Muscle of arm (tissue), 12 donors: ENCODE results near the gene MYB. TPM values are rescaled to one million over a fixed set of nuclear protein-coding genes. Genes with fewer than 3 reads are reported as not detected.
"Not testable (repeated sequence)": the region's sequence is repeated elsewhere in the genome, so short reads cannot be mapped to it uniquely, and the experiment has no call there.

Source experiments
- DNase-seq: peaks from one replicate; pipeline ENCODE4 v3.0.0-alpha.2; 2013
- polyA plus RNA-seq, 12 donors: library from polyadenylated mRNA; unstranded; fragments of 120-200 nt; gene quantifications; one replicate each; pipeline ENCODE4 v1.2.1, GENCODE V29; 2013; ENCODE audit not compliant: insufficient read length in 12 of 12

The MYB gene
- polyA plus RNA-seq, 12 donors = 0.71 to 9.3 (median 1.1) TPM; not detected in 2

DNA sequence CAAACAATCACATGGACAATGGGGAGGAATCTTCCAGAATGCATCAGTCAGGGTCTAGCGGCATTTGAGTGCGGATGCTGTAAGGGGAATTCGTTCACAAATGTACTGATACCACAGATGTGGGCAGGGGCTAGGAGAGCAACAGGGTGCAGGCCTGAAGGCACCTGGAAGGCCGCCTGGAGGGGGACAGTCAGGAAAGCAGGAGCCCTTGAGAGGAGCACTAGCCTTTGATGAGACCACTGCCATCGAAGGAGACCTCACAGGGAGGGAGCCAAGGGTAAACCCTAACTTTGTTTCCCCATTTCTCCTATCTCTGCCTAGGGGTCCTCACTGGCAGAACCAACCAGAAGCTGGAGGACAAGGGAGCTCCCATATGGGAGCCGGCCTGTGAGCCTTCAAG is 38.2 kb downstream of the MYB start:
- DNase-seq = no peak

DNA sequence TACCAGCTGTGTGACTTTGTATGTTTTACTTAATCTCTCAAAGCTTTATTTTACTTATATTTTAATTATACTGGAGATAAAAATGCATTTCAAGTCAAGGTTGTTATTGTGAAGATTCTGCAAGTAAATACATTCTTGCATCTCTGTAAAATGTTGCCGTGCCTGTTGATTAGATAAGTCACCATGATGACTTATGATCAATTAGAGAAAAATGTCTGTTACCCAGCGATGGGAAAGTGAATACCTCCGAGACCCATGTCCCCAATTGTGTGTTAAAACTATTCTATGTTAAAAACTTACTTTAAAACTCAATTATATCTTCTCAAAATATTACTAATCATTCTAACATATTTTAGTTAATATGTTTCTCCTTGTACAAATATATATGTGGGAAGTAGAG is 39.9 kb downstream of the MYB start:
- no peak for DNase-seq

DNA sequence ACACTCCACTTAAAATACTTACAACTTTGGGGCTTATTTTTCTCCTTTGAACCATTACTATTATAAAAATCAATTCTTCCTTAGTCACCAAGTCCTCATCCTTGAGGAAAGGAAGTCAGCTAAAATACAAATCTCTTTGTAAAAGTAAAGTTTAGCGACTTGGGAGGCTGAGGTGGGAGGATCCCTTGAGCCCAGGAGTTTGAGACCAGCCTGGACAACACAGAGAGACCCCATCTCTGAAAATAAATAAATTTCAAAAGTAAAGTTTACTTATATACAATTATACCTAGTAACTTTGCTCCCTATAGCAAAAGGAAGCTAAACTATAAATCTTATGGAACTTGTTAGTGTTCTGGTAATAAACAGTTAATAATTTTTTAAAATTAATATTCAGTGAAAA is 40.4 kb downstream of the MYB start:
- DNase-seq = no peak

DNA sequence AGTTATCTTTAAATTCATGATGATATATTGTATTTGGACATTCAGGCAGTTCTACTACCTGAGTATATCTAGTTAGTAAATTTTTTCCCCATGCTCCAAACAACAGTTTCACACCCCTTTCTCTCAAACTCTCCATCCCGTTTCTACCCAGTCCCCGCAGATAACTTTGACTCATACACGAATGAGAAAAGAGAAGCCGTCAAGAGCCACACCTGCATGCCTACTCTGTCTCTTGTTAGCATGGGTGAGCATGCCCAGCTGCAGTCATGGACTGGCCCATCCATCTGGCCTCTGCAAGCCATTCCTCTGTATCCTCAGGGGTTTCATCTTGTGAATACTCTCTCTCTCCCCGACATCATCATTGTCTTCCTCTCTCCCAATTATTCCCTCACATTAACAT is 41.5 kb downstream of the MYB start:
- no peak for DNase-seq

DNA sequence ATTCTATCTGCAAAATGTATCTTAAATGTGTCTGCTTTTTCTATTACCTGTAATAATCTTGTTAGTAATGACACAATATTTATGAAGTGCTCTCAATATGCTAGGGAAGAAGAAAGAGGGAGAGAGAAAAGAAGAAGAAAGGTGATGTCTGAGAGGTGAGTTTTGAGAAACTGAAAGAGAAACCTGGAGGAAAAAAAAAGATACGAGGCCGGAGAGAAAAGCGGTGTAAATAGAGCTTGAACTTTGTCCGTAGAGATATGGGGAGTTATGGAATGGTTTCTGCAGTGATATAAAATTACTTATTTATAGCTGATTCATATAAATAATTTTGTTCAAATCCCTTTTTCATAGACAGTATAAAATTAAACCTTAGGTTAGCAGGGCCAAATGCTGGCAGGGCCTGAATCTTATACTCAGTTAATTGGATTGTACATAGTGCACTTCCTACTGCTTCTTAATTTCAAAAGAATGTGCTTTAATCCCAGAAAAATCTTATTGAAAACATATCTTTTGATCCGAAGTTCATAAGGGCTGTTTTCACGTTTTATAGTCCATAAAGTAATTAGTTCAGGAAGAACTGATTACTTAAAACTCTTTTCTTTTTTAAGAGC is 43.0 kb downstream of the MYB start:
- DNase-seq = no peak

DNA sequence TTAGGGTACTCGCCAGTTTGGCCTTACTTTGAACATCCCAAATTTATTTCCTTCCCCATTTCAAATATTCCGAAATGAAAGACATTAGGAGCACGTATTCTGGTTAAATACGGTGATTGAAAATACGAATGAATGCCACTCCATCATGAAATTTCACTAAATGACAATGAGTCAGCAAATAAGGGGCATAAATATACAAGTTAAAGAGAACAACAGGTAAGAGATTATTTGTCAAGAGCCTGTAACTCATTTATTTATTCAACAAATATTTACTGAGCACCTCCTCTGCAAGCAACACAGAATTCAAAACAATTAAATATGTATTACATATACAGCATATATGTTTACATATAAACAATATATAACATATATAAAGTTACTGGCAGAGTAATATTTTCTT is 44.8 kb downstream of the MYB start:
- DNase-seq = no peak

DNA sequence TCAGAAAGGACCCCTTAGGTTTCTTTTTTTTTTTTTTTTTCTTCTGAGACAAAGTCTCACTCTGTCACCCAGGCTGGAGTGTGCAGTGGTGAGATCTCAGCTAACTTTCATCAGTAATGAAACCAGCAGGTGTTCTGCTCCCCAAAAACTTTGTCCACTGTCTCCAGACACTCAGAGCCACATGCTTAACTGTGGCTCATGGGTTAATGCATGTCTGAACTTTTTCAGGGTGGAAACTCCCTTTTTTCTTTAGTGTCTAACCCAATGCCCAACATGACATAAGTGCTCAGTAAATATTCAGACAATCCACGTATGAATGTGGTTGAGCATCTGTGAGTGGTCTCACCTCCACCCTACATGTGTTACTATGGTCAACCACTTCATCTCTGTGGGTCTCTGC is 45.4 kb downstream of the MYB start:
- DNase-seq = no peak

DNA sequence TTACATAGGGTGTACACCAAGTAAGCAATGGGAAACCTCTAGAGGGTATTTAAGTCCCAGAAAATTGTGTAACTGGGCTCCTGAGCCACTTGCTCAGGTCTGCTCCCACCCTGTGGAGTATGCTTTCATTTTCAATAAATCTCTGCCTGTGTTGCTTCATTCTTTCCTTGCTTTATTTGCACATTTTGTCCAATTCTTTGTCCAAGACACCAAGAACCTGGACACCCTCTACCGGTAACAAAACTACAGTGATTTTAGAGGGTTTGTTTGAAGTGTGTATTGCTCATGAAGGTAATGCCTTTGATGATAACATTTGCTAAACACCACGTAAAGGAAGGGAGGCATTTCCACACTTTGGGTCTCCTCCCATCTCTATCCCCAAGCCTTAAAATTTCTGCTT is 46.2 kb downstream of the MYB start:
- DNase-seq = no peak

DNA sequence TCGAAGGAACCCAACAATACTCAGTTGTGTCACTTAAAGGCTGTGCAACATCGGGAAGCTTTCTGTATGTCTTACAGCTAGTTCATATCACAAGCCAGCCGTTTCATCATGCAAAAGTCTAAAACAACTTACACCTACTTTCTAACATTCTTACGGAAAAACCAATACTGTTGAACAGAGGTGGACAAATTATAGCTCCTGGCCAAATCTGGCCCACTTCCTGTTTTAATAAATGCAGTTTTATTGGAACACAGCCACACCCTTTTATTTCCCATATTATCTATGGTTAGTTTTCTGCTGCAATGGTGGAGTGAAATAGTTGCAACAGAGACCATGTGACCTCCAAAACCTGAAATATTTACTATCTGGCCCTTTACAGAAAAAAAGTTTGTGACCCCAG is 46.6 kb downstream of the MYB start:
- no peak for DNase-seq

DNA sequence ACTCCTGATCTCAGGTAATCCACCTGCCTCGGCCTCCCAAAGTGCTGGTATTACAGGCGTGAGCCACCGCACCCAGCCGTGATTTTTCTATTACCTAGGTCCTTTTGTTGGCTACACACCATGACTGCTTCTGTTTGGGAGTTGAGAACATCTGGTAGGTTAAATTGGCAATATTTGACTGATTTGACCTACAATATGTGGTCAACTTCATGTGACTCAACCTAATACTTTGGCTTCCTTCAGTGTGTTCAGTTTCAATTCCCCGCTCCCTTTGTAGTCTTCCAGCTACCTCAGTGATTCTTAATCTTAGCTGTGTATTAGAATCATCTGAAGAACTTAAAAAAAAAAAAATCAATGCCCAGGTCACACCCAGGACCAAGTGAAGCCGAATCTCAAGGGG is 47.4 kb downstream of the MYB start:
- DNase-seq = no peak

DNA sequence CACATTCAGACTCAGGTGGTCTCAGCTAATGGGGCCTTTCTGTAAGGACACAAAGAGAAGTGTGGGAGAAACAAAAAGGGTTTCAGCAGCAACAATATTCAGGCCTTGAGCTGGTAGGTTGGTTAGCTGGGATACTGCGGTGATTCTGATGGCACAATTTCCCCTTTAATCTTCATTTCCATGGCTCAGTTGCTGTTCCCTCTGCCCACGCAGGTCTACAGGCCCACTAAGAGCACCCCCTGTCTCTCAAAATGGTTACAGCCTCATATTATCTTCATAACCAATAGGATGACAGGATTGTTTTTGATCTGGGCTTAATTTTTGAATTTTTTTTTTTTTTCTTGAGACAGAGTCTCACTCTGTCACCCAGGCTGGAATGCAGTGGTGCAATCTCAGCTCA is 48.9 kb downstream of the MYB start:
- DNase-seq = no peak

DNA sequence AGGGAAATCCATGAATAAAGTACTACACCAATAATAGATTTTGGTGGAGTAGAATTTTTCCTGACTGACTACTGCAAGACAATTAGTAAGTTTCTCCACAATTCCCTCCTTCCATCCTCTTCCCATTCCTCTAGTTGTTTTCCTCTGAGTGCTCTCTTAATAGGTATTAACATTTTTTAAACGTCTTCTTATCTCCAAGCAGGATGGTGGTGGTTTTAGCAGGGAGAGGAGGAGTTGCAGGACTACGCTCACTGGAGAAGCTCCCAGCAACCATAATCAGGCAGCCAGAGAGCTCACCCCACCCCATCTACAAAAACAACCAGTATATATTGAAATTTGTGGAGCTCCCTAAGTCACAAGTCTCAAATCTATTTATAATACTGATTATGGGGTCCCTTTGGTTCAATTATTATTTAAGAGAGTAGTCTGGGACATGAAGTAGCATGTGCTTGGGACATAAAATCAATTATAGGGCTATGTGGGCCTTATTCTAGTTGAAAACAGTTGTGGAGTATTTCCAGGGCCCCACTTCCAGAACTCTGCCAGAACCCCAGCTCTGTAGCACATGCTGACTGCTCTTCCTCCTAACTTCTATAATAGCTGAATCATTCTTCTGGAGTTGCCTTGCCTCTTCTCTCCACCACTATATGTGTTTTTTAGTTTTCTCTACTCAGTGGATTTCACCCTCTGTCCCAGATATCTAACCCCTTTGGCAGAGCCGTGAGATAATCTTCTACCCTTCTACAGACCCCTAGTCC is 49.8 kb downstream of the MYB start:
- no peak for DNase-seq

DNA sequence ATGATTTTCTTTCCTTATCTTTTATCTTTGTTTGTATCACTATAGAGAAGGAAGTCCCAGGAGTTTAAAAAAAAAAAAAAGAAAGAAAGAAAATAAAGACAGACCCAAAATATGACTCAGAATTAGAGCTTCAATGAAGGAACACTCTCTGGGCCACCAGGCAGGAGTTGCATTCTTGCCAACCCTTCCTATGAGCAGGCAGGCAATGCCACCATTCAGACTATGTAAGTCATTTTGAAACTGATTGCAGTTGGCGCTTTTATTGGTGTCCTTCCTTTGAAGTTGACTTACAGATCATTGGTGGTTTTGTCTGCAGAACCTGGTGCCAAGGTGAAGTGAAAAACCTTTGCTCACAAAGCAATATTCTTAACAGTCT is 50.3 kb downstream of the MYB start:
- no peak for DNase-seq

DNA sequence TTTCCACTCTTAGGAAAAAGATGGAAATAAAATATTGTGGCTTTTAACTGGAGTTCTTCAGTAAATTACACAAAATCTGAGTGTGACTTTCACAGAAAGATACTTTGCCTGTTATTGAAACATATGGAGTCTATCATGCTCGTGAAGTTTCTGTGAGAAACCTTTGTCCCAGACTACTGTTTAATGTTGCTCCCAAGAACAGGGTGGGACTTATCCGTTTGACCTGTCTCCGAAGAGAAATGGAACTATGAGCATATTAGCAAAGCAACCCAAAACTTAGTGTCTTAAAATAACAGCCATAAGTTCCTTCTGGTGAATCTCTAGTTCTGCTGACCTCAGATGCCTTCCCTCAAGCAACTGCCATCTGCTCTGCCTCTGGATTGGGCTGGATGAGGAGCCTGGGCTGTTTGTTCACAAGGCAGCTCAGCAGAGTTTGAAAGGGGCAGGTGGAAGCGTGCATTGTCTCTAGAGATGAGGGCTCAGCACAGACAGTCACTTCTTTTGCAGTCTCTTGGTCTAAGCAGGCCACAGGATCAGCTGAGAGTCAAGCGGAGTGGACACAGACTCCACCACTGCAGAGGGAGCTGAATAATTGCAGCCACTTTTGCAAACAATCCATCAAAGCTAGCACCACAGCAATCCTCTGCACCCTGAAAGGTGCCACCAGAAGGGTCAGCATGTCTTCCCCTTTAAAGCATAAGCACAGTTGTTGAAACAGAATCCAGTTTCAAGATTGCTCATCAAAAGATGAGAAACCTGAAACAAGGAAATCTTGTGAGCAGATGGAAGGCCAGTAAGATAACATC is 52.8 kb downstream of the MYB start:
- DNase-seq = no peak

DNA sequence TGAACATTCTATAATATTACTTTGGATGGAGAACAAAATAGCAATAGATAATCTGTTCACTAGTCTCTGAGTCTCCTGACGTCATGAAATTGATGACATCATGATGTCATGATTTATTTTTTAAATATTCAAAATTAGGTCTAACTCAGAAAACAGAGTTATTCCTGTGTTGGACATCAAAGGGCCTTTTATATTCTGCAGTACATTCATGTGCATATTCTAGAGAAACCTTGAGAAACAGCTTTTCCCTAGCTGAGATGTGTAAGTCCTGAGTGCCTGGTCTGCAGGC is 53.3 kb downstream of the MYB start:
- no peak for DNase-seq

DNA sequence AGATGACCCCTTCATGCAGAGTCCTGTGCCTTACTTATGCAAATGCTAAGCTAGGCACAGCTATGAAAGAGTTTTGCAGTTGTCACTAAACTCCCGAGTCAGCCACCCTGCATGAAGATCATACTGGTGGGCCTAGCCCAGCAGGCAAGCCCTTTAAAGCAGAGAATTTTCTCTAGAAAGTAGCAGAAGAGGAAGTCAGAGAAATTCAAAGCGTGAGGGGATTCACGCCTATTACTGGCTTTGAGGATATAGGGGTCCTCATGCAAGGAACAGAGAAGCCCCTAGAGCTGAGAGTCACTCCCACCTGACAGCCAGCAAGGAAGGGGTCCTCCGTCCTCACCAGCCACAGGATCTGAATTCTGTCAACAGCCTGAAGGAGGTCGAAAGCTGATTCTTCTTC is 54.6 kb downstream of the MYB start:
- no peak for DNase-seq

DNA sequence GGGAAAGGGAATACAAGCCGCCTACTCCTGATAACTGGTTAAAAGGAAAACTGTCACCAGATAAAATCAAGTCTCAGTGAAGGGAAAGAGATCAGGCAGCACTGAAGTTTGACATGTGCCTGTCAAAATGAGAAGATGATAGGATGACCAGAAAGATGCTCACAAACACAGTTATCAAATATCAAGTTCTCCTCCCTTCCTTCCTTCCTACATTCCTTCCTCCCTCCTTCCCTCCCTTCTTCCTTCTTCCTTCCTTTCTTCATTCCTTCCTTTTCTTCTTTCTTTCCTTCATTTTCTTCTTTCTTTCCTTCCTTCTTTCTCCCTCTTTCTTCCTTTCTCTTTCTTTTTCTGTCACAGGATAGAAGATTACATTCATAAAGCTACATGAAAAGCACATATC is 55.2 kb downstream of the MYB start:
- no peak for DNase-seq

DNA sequence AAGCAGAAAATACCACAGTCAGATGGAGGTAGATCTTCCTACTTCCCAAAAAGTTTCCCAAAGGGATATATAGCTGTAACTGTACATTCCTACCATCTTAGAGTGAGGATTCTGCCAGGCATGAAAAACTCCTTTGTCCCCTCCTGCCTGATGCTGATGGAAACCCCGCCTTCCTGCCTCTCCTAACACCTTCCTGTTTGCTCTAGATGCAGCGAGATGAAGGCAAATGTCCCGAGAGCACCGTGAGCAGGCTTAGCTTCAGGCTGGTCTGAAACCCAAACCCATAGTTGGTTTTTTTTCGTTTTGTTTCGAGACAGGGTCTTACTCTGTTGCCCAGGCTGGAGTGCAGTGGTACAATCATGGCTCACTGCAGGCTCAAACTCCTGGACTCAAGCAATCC is 55.6 kb downstream of the MYB start:
- DNase-seq = no peak

DNA sequence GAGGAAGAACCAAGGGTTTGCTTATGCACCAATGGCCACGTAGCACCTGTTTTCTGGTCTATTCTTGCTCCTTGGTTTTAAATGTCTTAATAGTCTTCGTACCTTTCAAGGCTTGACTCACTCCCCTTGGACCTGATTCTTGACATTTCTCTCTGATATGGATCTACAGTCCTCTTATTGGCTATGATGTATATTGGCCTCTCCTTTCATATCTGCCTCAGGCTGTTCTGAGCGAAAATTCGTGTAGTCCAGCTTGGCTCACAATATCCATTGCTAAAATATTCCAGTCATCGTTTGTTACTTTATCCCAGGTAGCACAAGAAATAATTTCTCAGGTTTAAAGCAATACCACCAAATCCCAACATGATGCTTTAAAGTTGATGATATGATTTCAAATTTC is 59.6 kb downstream of the MYB start:
- no peak for DNase-seq

DNA sequence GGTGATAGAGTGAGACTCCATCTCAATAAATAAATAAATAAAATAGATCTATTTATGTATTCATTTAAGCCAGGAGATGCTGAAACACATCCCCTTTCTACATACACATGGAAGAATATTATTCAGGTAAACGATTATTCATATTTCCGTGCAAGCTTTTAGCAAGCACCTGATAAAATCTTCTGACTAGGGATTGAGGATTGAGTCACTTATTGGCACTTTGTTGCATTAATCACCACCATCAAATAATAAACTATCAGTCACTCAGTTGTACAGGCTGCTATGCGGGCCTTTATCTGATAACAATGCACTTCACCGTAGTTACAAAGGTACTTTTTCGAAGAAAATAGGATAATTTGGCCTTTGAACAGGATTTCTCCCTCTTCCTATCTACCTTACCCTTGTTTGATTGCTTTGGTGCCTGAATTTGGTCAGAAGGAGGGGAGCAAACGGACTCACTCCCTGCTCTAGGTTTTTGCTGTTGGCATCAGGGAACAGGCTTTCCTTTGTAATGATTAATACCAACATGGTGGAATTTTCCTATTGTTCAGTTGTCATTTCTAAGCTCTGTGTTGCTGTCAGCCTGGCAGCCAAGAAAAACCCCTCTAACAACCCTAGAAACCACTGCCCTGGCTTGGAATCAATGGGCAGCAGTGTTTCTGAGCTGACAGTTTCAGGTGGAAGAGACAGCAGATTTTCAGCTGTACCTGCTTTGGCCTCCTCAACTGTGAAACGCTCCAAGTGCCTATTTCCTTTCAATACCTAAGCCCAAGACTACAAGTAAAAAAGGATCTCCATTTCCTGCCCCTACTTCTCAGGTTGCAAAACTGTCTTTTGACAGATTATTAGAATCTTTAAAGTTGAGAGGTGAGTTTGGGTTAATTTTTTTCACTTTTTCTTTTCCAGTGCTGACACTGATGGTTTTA is 63.0 kb downstream of the MYB start:
- no peak for DNase-seq

DNA sequence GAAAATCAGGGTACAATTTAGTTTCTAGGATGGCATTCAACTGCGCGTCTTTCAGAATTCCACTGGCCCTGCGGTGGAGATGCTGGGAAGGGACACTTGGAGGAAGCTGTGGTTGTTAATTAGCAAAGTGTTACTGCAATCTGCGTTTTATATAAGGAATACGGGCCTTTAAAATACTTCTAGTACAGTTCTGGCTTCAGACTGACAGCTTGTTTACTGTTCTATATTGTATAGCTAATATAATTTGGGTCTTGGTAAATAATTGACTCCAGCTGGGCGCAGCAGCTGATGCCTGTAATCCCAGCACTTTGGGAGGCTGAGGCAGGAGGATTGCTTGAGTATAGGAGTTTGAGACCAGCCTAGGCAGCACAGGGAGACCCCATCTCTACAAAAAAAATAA is 63.7 kb downstream of the MYB start:
- DNase-seq = no peak

DNA sequence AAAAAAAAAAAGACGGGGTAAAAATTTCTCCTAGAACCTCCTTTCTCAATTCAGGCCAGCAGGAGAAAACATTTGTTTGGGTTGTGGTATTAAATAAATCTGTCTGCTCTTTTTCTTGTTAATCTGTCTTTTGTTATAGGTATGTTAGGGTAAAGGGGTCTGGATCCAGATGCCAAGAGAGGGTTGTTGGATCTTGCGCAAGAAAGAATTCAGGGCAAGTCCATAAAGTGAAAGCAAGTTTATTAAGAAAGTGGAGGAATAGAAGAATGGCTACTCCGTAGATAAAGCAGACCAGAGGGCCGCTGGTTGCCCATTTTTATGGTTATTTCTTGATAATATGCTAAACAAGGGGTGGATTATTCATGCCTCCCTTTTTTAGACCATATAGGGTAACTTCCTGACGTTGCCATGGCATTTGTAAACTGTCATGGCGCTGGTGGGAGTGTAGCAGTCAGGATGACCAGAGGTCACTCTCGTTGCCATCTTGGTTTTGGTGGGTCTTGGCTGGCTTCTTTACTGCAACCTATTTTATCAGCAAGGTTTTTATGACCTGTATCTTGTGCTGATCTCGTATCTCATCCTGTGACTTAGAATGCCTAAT is 65.4 kb downstream of the MYB start:
- not testable (repeated sequence) for DNase-seq
